Measurements from ENCODE around the gene SHOX.

GRCh38 chrX:581720-582298 is 48.8 kb upstream of the SHOX start:
- TF ChIP-seq POLR2A (IDR thresholded peaks at IDR 0.05) (no peak), CTCF (IDR thresholded peaks at IDR 0.05) (no peak)
